Measurements from ENCODE around the gene INSIG2. TPM values are rescaled to one million over a fixed set of nuclear protein-coding genes. Genes with fewer than 3 reads are reported as not detected.
A peak's percentile ranks its signal among the peaks of the same experiment; 100 is the strongest.

Gene INSIG2
- total RNA-seq, 4 donors from 2014 or later: 10.6 to 18.5 (median 15.5) TPM

GRCh38 chr2:118053681-118054080 is 34.6 kb upstream of the INSIG2 start:
- Histone ChIP-seq H3K27me3 (peaks cover 69% of the 10 kb centered on the region), H3K27ac (no peak overlapping the region), H3K9me3 (no peaks in the 10 kb centered on the region), H3K36me3 (no peaks in the 10 kb centered on the region), H3K4me1 (no peaks in the 10 kb centered on the region), H3K4me3 (no peak overlapping the region)
- WGBS, 2 donors (ENCODE audit: low coverage in 1 of 2): 58 to 83% methylated on average over 4 to 7 of the region's 7 CpGs
- TF ChIP-seq EP300 (IDR thresholded peaks at IDR 0.05) (no peak), POLR2AphosphoS5 (IDR thresholded peaks at IDR 0.05) (no peak), CTCF (IDR thresholded peaks at IDR 0.05) (no peak), POLR2A (IDR thresholded peaks at IDR 0.05) (no peak)
- no peak for ATAC-seq

- WGBS, 2 donors (ENCODE audit: low coverage in 1 of 2): 46 to 54% methylated on average over 3 of the region's 3 CpGs
- H3K36me3 ChIP-seq: no peaks in the 10 kb centered on the region
- H3K4me3 ChIP-seq: no peak overlapping the region
- H3K9me3 ChIP-seq: no peaks in the 10 kb centered on the region
- no peaks in the 10 kb centered on the region for H3K4me1 ChIP-seq
- no peak for ATAC-seq
- TF ChIP-seq CTCF (IDR thresholded peaks at IDR 0.05) (no peak), EP300 (IDR thresholded peaks at IDR 0.05) (no peak), POLR2A (IDR thresholded peaks at IDR 0.05) (no peak)
- H3K27ac ChIP-seq: no peak overlapping the region
- H3K27me3 ChIP-seq: peaks cover 66% of the 10 kb centered on the region
Measured at GRCh38 chr2:118054213-118055008, 33.9 kb upstream of the INSIG2 start.

- no peaks in the 10 kb centered on the region for H3K36me3 ChIP-seq
- H3K9me3 ChIP-seq: no peaks in the 10 kb centered on the region
- ATAC-seq: no peak
- no peaks in the 10 kb centered on the region for H3K4me1 ChIP-seq
- H3K27ac ChIP-seq: no peak overlapping the region
- H3K27me3 ChIP-seq: peaks cover 56% of the 10 kb centered on the region
- WGBS, 2 donors (ENCODE audit: low coverage in 1 of 2): 50 to 56% methylated on average over 5 to 7 of the region's 10 CpGs
- no peak overlapping the region for H3K4me3 ChIP-seq
- TF ChIP-seq POLR2AphosphoS5 (IDR thresholded peaks at IDR 0.05) (no peak), EP300 (IDR thresholded peaks at IDR 0.05) (no peak), CTCF (IDR thresholded peaks at IDR 0.05) (no peak), POLR2A (IDR thresholded peaks at IDR 0.05) (no peak)
Measured at GRCh38 chr2:118055512-118056164, 32.6 kb upstream of the INSIG2 start.

GRCh38 chr2:118056165-118056534 is 32.1 kb upstream of the INSIG2 start:
- H3K27ac ChIP-seq: no peak overlapping the region
- TF ChIP-seq POLR2A (IDR thresholded peaks at IDR 0.05) (no peak), CTCF (IDR thresholded peaks at IDR 0.05) (no peak), POLR2AphosphoS5 (IDR thresholded peaks at IDR 0.05) (no peak), EP300 (IDR thresholded peaks at IDR 0.05) (no peak)
- H3K36me3 ChIP-seq: no peaks in the 10 kb centered on the region
- 31 to 70% methylated on average over 1 to 2 of the region's 3 CpGs for WGBS, 2 donors (ENCODE audit: low coverage in 1 of 2)
- H3K27me3 ChIP-seq: peaks cover 59% of the 10 kb centered on the region
- no peaks in the 10 kb centered on the region for H3K4me1 ChIP-seq
- peak; percentile 46 for ATAC-seq
- no peaks in the 10 kb centered on the region for H3K9me3 ChIP-seq
- no peak overlapping the region for H3K4me3 ChIP-seq

- Histone ChIP-seq H3K27me3 (peaks cover 61% of the 10 kb centered on the region), H3K36me3 (no peaks in the 10 kb centered on the region), H3K4me3 (no peak overlapping the region), H3K27ac (no peak overlapping the region), H3K9me3 (no peaks in the 10 kb centered on the region), H3K4me1 (no peaks in the 10 kb centered on the region)
- no peak for TF ChIP-seq POLR2AphosphoS5 (IDR thresholded peaks at IDR 0.05)
- TF ChIP-seq EP300 (IDR thresholded peaks at IDR 0.05): no peak
- TF ChIP-seq CTCF (IDR thresholded peaks at IDR 0.05): no peak
- TF ChIP-seq POLR2A (IDR thresholded peaks at IDR 0.05): no peak
- no peak for ATAC-seq
- 88 to 100% methylated on average over 3 of the region's 3 CpGs for WGBS, 2 donors (ENCODE audit: low coverage in 1 of 2)
Measured at GRCh38 chr2:118056801-118057200, 31.5 kb upstream of the INSIG2 start.
